ENCODE data around the gene ARFGAP1.

- TF ChIP-seq CTCF (conservative IDR thresholded peaks at IDR 0.05; ENCODE audit: low read length) = no peak
- no peak for TF ChIP-seq EZH2phosphoT487 (IDR thresholded peaks at IDR 0.05; ENCODE audit: borderline replicate concordance)
These were observed 12.7 kb upstream of the ARFGAP1 start for GRCh38 chr20:63259734-63260460.
